Panc1 (cell line): ENCODE results near the gene SUGCT. TPM values are rescaled to one million over a fixed set of nuclear protein-coding genes. Genes with fewer than 3 reads are reported as not detected.
"Not testable (repeated sequence)": the region's sequence is repeated elsewhere in the genome, so short reads cannot be mapped to it uniquely, and the experiment has no call there.

Experiments used
- ATAC-seq: fragments of 200-7000 bp; cut with Tn5 transposase; 2 replicates; pipeline ENCODE4 v1.9.1; 2020; ENCODE audit warnings: mild to moderate bottlenecking, moderate library complexity
- BruUV-seq: library from RNA; stranded (reverse); fragments of 400-500 nt; replicated peaks from 2 replicates; lab custom pipeline; 2021; lab: Mats Ljungman, UMichigan
- CTCF ChIA-PET: fragments of 300-600 bp; sonication (Branson Sonifier 250); formaldehyde crosslinking; loops from one replicate; lab custom pipeline; 2022; ENCODE audit warnings: antibody characterized with exemption; lab: Charles Lee
- POLR2A ChIA-PET: fragments of 300-600 bp; sonication (Branson Sonifier 250); formaldehyde crosslinking; loops from one replicate; lab custom pipeline; 2022; ENCODE audit warnings: antibody characterized with exemption; lab: Charles Lee
- DNase-seq: peaks from one replicate; pipeline ENCODE4 v3.0.0-alpha.2; 2010; ENCODE audit warnings: low read depth, low spot score
- H3K27ac ChIP-seq: 2 replicates; pipeline ENCODE4 v1.5.1; 2011; ENCODE audit warnings: mild to moderate bottlenecking, low read length, inconsistent platforms
- H3K27me3 ChIP-seq: fragments of 200-500 bp; sonication (Bioruptor generic); 2 replicates; pipeline ENCODE4 v1.6.0; 2014; ENCODE audit warnings: low read length, inconsistent platforms; ENCODE audit not compliant: control insufficient read depth, insufficient read depth
- H3K36me3 ChIP-seq: fragments of 200-500 bp; sonication (Bioruptor generic); 2 replicates; pipeline ENCODE4 v1.5.1; 2014; ENCODE audit warnings: inconsistent platforms, mild to moderate bottlenecking, low read length, moderate library complexity; ENCODE audit not compliant: control insufficient read depth, insufficient read depth
- H3K4me1 ChIP-seq: 2 replicates; pipeline ENCODE4 v1.5.1; 2011; ENCODE audit warnings: inconsistent platforms, mild to moderate bottlenecking, low read length, moderate library complexity; ENCODE audit not compliant: control insufficient read depth, insufficient read depth
- H3K4me3 ChIP-seq, 2 experiments: 2 replicates each; pipeline ENCODE4 v1.5.1; 2011 to 2012; ENCODE audit warnings: low read depth in 2 of 2, low read length in 2 of 2, mild to moderate bottlenecking in 2 of 2, inconsistent platforms in 1 of 2, moderate library complexity in 1 of 2
- H3K9me3 ChIP-seq: fragments of 200-500 bp; sonication (Bioruptor generic); 2 replicates; pipeline ENCODE4 v1.5.1; 2014; ENCODE audit warnings: low read depth, mild to moderate bottlenecking, inconsistent platforms, low read length, moderate library complexity; ENCODE audit not compliant: control insufficient read depth, insufficient read depth
- POLR2AphosphoS5 ChIP-seq: IDR thresholded peaks from 2 replicates; pipeline ENCODE4 v1.6.1; 2012; ENCODE audit warnings: mild to moderate bottlenecking, low read depth, low read length, moderate library complexity
- SIN3A ChIP-seq: IDR thresholded peaks from 2 replicates; pipeline ENCODE4 v1.6.1; 2012; ENCODE audit warnings: low read depth, mild to moderate bottlenecking, low read length, moderate library complexity, borderline replicate concordance; ENCODE audit not compliant: insufficient read depth
- TCF7L2 ChIP-seq: IDR thresholded peaks from 2 replicates; pipeline ENCODE4 v1.6.1; 2011; ENCODE audit warnings: mild to moderate bottlenecking, low read depth, low read length, inconsistent platforms
- in situ Hi-C: cut with HindIII; loops from 2 replicates; pipeline ENCODE4 v1.10.0; 2016; ENCODE audit warnings: low sequenced_read_pairs, low pct_unique_long_range_greater_than_20kb
- intact Hi-C: fragments of 100-400 bp; cut with micrococcal nuclease; formaldehyde crosslinking; loops from one replicate; pipeline ENCODE4 v1.10.0; 2022; ENCODE audit not compliant: unreplicated experiment
- total RNA-seq: library from RNA; stranded (reverse); gene quantifications from one replicate; pipeline ENCODE4 v1.2.1, GENCODE V29; 2021; ENCODE audit not compliant: unreplicated experiment
- TF ChIP-seq, protein P1 (sequence below), 2 experiments: IDR thresholded peaks; 2 replicates each; pipeline ENCODE4 v1.6.1; 2011 to 2012; ENCODE audit warnings: low read depth in 2 of 2, control low read depth in 1 of 2, low read length in 1 of 2, mild to moderate bottlenecking in 1 of 2, moderate library complexity in 1 of 2; ENCODE audit not compliant: insufficient read depth in 1 of 2
- TF ChIP-seq, protein P2 (sequence below): fragments of 450-650 bp; IDR thresholded peaks from 2 replicates; pipeline ENCODE4 v1.5.1; 2017; ENCODE audit warnings: mild to moderate bottlenecking

Gene SUGCT
- total RNA-seq, 1 experiment from 2014 or later, result 3.1 TPM

GRCh38 chr7:40115936-40116335, 18.9 kb upstream of the SUGCT start:
- in situ Hi-C loops, result no loop called here
- Histone ChIP-seq H3K4me1 (no peaks in the 10 kb centered on the region), H3K4me3 (no peak overlapping the region), H3K27ac (no peak overlapping the region), H3K36me3 (no peaks in the 10 kb centered on the region), H3K9me3 (no peaks in the 10 kb centered on the region), H3K27me3 (no peaks in the 10 kb centered on the region)
- ChIA-PET CTCF (no interaction called here), POLR2A (interaction anchor here (0.6 kb wide), 1 partner anchor 1548 kb away, joined by 3 read pairs; no protein-coding TSS in a partner anchor)
- no peak for ATAC-seq
- TF ChIP-seq, protein P1, sequence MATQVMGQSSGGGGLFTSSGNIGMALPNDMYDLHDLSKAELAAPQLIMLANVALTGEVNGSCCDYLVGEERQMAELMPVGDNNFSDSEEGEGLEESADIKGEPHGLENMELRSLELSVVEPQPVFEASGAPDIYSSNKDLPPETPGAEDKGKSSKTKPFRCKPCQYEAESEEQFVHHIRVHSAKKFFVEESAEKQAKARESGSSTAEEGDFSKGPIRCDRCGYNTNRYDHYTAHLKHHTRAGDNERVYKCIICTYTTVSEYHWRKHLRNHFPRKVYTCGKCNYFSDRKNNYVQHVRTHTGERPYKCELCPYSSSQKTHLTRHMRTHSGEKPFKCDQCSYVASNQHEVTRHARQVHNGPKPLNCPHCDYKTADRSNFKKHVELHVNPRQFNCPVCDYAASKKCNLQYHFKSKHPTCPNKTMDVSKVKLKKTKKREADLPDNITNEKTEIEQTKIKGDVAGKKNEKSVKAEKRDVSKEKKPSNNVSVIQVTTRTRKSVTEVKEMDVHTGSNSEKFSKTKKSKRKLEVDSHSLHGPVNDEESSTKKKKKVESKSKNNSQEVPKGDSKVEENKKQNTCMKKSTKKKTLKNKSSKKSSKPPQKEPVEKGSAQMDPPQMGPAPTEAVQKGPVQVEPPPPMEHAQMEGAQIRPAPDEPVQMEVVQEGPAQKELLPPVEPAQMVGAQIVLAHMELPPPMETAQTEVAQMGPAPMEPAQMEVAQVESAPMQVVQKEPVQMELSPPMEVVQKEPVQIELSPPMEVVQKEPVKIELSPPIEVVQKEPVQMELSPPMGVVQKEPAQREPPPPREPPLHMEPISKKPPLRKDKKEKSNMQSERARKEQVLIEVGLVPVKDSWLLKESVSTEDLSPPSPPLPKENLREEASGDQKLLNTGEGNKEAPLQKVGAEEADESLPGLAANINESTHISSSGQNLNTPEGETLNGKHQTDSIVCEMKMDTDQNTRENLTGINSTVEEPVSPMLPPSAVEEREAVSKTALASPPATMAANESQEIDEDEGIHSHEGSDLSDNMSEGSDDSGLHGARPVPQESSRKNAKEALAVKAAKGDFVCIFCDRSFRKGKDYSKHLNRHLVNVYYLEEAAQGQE (IDR thresholded peaks at IDR 0.05; ENCODE audit: insufficient read depth in 1 of 2, low read depth in 2 of 2, low read length in 1 of 2), result no peak
- TF ChIP-seq, protein P2, sequence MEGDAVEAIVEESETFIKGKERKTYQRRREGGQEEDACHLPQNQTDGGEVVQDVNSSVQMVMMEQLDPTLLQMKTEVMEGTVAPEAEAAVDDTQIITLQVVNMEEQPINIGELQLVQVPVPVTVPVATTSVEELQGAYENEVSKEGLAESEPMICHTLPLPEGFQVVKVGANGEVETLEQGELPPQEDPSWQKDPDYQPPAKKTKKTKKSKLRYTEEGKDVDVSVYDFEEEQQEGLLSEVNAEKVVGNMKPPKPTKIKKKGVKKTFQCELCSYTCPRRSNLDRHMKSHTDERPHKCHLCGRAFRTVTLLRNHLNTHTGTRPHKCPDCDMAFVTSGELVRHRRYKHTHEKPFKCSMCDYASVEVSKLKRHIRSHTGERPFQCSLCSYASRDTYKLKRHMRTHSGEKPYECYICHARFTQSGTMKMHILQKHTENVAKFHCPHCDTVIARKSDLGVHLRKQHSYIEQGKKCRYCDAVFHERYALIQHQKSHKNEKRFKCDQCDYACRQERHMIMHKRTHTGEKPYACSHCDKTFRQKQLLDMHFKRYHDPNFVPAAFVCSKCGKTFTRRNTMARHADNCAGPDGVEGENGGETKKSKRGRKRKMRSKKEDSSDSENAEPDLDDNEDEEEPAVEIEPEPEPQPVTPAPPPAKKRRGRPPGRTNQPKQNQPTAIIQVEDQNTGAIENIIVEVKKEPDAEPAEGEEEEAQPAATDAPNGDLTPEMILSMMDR, result no peak
- no peak for TF ChIP-seq SIN3A
- TF ChIP-seq POLR2AphosphoS5, result no peak
- TF ChIP-seq TCF7L2, result no peak
- no TSS peak for BruUV-seq
- intact Hi-C loops, result no loop called here
- no peak for DNase-seq

- POLR2A ChIA-PET, in situ Hi-C loops, BruUV-seq, H3K4me3 ChIP-seq, intact Hi-C loops, H3K27me3 ChIP-seq, DNase-seq, H3K9me3 ChIP-seq, H3K4me1 ChIP-seq, H3K27ac ChIP-seq, ATAC-seq, CTCF ChIA-PET, H3K36me3 ChIP-seq: not testable (repeated sequence)
Observed at GRCh38 chr7:40117199-40117598, 17.6 kb upstream of the SUGCT start.

- intact Hi-C loops, H3K4me3 ChIP-seq, H3K4me1 ChIP-seq, in situ Hi-C loops, H3K27me3 ChIP-seq, H3K9me3 ChIP-seq, ATAC-seq, H3K36me3 ChIP-seq, BruUV-seq, DNase-seq, H3K27ac ChIP-seq: not testable (repeated sequence)
- ChIA-PET POLR2A (interaction anchor here (0.6 kb wide), 1 partner anchor 15 kb away, joined by 3 read pairs; no protein-coding TSS in a partner anchor), CTCF (interaction anchor here (0.6 kb wide), 1 partner anchor 308 kb away, joined by 5 read pairs; no protein-coding TSS in a partner anchor)
Observed at GRCh38 chr7:40118201-40118600, 16.6 kb upstream of the SUGCT start.
